ENCODE measurements around the gene PHACTR3. TPM values are rescaled to one million over a fixed set of nuclear protein-coding genes. Genes with fewer than 3 reads are reported as not detected.

PHACTR3 gene
- total RNA-seq, 1 experiment from 2014 or later: 0.06 TPM

DNA sequence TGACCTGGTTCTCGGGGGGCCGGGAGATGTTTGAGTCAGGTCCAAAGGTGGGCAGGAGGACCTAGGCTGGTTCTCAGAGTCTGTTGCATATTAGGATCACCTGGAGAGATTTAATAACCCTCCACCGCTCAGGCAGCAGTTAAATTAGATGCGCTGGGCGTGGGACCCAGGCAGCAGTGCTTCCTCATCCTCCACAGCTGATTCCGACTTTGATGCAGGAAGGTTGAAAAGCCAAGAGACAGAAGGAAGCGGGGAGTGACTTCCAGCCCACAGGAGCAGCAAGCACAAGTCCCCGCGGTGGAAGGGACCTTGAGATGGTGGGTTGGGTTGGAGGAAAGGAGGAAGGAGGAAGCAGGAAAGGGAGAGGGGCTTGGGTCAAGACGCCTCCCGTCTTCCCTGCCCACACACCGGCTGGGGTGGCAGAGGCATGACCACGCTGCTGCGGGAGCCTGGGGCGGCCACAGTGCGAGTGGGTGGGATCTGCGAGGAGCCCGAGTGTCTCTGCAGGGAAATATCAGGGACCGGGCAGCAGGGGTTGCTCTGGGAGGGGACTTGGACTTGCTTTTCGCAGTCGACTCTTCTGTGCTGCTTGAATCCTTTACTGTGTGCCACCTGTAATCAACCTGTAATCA, 146.0 kb downstream of the PHACTR3 start:
- DNase-seq (ENCODE audit: low read depth): no peak

DNA sequence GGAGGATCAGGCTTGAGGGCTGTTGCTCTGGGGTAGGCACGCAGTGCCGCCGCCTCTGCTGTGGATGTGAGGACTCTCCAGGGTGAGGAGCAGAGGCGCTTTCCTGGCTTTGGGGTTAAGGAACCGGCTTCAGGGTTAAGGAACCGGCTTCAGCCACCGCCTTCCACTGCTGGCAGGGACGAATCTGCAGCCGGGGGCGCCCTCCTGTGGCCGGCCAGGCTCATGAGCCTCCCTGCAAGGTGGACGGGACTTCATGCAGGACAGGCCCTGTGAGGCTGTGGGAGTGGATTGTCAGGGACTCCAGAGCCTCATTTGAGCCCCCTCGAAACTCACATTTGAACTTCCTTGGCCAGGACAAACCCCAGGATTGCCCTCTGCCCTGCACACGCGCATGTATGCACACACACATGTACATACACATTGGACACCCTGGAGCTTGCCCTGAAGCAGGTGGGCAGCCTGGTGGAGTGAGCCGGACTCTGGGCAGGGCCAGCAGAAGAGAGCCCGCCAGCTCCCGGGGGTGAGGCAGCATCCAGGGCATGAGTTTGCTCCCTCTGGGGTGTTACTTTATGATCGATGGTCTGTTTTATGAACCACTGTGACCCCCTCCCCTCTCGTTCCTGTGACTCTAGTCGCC, 146.9 kb downstream of the PHACTR3 start:
- peak; percentile 69 for DNase-seq (ENCODE audit: low read depth)

DNA sequence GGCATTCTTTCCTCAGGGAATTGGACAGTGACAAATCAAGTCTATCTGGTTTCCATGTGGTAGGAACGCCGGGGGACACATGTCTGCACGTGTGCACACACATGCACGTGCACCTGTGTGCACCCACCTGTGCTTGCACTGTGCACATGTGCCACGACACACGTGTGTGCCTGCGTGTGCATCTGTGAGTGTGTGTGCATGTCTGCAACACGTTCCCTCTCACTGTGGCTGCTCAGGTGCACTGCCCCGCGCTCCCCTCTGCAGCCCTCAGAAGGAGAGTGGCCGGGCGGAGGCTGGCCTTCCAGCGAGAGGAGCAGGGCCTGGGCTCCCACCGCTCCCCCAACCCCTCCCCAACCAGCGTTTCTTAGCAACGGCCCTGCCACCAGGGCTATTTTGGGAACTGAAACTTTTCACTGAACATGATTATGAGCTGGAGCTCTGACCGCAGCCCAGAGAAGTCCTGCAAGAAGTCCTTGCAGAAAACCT, 147.8 kb downstream of the PHACTR3 start:
- DNase-seq (ENCODE audit: low read depth): no peak

DNA sequence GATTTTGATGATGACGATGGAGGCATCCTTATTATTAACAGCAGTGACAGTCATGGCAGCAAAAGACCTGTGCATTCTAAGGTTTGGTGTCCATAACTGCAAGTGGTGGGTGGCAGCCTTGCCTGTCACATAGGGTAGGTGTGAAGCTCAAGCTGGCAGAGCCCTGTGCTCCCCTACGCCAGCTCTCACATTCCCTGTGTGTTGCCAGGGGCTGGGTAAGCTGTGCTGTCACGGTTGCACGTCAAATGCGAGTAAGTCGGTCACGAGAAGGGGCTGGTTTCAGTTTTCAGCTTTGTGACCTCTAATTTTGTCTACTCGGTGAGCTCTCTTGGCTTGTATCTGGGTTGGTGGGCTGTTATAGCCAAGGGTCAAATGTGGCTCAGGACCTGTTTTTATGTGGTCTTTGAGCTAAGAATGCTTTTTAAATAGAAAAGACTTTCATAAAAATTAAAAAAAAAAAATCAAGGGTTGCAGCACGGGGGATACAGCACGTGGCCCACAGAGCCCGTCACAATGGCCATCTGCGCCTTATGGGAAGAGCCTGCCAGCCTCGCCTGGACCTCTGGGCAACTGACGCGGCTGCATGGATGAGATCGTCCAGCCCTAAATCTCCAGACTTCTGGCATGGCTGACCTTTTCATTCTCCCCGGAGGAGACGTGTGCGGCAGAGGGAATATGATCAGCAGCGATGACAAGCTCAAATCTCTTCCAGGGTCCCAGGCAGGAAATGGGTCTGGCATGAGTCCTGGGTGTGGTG, 148.5 kb downstream of the PHACTR3 start:
- no peak for DNase-seq (ENCODE audit: low read depth)

DNA sequence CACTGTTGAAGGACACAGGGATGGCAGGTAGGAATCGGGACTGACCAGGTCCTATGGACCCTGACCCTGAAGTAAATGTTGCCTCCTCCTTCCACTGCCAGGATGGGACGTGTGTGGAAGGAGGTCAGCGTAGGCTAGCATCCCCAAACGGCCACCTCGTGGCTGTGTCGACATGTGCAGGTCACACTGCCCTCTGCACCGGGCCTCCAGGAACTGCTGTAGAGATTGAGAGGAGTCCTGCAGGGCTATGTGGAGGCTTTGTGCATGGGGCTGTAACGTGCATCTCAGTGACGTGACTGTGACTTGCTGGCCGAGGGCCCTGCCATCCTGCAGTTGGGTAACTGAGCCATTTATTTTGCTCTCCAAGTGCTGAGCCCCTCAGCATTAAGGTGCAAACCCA, 149.5 kb downstream of the PHACTR3 start:
- no peak for DNase-seq (ENCODE audit: low read depth)

DNA sequence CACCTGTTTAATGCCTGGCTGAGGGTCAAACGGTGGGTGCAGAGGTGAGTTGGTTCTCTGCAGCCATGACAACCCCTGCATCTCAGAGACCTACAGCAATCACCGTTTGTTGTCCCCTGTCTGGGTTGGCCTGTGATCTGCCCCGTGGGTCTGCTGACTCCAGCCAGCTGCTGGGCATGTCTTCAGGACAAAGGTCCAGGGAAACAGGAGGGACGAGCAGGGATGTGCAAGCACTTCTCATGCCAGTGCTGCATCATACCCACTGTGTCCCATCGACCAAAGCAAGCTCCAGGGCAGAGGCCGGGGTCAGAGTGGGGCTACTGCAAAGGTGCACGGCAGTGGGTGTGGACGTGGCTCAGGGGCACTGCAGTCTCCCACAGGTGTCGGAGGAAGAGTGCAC, 150.2 kb downstream of the PHACTR3 start:
- DNase-seq (ENCODE audit: low read depth): no peak

DNA sequence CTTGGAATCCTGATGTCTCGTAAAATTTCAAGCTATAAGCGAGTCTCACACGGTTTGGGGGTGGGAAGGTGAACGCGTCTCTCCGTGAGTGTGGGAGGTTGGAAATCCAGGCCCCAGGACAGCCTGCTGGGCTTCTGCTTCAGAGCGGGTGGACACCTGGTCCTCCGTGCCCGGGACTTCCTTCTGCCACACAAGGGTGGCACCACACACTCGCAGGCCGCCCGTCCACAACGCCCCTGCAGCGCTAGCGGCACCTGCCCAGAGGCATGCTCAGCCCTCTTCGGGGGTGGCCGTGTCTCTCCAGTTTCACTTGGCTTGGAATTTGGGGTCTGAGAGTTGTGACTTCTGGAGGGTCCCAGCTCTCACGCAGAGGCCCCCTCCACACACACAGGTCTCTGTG, 151.9 kb downstream of the PHACTR3 start:
- no peak for DNase-seq (ENCODE audit: low read depth)

DNA sequence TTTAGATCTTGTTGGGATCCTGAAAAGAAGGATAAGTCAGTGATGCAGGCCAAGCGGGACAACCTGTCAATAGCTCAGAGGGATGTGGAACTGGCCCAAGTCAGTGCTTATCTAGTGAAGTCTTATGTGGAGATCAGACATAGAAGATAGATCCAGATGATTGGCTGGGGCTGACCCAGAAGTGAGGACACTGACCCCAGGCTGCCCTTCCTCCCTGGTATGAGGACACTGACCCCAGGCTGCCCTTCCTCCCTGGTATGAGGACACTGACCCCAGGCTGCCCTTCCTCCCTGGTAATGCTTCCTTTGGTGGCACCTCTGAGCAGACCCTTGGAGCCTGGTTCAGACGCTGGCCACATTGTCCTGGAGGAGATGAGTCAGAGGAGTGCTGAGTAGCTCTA, 159.7 kb downstream of the PHACTR3 start:
- no peak for DNase-seq (ENCODE audit: low read depth)

DNA sequence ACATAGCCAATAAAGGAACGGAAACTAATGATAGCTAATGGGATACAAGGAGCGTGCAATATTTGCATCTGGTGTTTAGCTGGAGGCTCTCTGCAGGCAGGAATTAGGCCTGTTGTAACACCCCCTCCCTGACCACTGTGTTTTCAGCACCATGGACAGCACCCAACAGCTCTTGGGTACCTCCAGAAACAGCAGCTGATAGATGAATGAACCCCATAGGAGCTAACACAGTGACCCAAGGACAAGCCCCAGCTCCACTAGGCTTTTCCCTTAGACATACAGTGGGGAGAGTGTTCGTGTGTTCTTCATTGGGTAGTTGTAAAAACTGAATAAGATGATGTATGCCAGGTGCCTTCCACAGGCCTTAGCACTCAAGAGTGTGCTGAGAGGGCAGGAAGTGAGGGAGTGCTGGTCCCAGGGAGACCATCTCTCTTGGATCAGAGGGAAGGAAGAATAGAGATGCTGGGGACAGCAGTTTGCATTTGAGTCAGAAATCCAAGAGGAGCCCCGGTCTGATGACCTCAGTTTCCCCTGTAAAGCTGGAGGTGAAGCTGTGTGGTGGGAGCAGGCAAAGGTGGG, 161.3 kb downstream of the PHACTR3 start:
- DNase-seq (ENCODE audit: low read depth): no peak

DNA sequence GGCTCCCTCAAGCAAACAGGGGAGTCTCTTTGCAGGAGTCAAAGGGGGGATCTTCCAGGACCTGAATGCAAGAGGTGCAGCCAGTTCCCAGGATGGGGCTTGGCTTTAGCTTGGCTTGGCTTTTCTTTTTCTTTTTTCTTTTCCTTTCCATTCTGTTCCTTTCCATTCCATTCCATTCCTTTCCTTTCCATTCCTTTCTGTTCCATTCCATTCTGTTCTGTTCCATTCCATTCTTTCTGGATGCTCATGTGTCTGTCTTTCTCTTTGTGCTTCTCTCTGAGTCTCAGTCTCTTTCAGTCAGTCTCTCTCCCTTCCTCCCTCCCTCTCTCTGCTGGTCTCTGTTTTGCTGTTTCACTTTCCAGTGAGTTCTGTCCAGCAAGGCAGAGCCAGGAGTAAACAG, 163.3 kb downstream of the PHACTR3 start:
- no peak for DNase-seq (ENCODE audit: low read depth)

DNA sequence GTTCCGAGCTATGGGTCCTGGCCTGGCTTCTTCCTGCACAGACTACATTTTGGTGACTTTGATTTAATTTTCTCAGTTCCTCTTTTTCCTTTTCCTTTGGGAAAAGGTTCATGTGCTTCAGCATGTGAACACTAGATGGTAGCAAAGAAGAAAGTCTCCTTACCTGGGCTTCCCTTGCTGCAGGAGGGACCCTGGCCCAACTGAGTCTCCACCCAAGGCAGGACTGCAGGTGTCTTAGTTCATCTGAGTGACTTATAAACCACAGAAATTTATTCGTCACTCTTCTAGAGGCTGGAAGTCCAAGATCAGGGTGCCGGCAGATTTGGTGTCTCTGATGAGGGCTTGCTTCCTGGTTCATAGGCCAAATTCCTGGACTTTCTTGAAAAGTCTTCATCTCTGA, 165.9 kb downstream of the PHACTR3 start:
- DNase-seq (ENCODE audit: low read depth): no peak

DNA sequence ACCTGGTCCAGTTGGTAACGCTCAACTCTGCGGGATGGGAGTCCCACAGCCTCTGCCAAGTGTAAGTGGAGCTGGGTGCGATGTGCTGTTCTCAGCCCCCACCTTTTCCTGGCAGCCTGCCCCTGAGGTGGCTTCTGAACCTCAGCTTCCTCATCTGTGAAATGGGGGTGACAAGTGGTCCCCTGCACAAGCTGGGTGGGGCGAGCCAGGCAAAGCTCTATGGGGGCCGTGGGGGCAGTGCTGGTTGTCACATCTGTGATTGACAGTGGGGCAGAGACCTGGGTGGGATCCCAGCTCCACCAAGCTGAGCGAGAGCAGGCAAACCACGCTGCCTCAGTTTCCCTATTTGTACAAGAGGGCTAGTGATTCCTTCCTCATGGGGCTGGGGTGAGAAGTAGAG, 166.5 kb downstream of the PHACTR3 start:
- no peak for DNase-seq (ENCODE audit: low read depth)

DNA sequence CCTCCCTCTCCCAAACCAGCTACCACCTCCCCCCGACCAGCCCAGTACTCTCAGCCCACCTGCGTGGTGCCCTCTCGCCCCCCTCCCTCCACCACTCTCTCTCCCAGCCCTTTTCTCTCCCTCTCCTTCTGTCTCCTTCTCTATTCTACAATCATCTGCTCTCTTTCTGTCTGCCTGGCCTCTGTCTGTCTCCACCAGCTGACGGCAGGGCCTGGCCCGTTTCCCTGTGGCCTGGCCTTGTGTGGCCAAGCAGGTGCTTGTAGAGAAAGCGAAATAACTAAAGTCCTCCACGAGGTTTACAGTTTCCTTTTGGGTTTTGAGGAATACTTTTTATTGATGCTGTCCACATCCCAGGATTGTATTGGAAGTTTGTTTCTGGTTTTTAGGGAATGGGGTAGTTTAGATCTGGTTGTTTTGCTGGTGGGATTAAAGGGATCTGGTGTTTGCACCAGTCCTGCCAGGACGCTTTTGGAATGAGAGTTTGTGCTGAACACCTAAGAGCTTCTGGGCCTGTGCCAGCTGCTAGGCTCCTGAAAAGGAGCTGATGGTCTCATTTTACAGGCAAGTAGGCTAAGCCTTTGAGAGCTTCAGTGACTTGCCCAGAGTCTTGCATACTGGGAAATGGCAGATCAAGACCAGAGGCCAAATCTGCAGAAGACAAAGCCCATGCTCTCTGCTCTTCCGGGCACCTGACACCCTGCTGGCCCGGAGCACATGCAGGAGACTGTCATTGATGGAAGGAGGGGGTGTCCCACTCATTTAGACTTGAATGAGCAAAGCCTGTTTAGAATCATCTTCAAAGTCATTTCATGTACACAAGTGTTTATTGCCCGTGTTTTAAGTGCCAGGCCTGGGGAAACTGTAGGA, 167.4 kb downstream of the PHACTR3 start:
- no peak for DNase-seq (ENCODE audit: low read depth)

DNA sequence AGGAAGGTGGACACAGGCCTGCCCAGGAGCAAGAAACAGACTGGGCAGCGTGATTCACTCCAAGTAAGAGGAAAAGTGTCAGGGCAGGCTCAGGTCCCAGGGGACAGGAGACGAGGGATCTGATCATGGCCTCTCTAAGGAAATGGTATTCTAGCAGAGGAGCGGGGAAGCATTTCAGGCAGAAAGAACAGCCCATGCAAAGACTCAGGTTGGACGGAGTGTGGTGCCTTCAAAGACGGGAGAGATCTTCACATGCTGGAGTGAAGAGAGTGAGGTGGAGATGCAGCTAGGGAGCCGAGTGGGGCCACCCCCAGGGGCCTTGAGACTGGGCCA, 168.0 kb downstream of the PHACTR3 start:
- no peak for DNase-seq (ENCODE audit: low read depth)

DNA sequence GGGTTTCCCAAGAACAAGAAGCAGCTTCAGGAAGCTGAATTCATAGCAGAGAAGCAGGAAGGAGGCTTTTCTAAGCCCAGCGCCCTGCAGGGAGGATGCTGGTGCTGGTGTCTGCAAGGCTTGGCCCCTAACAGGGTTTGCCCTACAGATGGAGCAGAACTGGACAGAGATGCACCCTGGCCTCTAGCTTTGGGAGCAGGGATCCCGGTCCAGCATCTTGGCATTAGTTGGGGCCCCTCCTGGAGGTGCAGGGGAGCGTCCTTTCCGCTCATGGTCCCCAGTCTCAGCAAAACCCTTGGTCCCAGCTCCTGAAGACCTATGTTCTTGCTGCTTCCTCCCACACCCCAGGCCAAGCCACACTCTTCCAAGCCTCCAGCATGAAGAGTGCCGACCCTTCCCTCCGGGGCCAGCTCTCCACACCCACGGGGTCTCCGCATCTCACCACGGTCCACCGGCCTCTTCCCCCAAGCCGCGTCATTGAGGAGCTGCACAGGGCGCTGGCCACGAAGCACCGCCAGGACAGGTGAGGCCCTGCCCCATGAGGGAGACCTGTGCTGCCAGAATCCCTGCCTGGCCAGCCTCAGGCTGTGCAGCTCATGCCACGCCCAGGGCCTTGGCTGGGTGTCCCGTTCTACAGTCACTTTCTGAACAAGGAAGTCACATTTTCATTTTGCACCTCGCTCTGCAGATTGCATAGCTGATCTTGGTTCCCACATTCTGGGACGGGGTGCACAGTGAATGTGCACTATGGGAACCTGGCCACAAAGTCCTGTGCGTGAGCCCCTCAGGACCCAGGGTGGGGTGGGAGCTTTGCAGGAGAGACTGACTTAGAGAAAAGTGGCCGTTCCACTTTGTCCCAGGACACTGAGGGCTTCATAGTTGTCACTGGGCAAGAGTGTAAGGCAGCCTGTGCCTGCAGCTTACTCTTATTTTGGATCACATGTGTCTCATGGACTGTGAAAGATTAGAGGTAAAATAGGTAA, 168.9 kb downstream of the PHACTR3 start:
- DNase-seq (ENCODE audit: low read depth): no peak

DNA sequence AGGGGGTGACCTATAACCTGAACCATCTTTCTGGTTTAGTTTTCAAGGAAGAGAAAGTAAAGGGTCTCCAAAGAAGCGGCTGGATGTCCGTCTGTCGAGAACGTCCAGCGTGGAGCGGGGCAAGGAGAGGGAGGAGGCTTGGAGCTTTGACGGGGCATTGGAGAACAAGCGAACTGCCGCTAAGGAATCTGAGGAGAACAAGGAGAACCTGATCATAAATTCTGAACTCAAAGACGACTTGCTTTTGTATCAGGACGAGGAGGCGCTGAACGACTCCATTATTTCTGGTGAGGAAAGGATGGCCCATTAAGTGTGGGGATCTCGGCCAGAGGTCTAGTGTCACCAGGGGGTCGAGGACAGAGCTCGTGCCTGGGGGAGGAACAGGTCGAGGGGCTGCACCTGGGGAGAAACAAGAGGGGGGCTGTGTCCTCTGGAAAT, 169.9 kb downstream of the PHACTR3 start:
- DNase-seq (ENCODE audit: low read depth): no peak

DNA sequence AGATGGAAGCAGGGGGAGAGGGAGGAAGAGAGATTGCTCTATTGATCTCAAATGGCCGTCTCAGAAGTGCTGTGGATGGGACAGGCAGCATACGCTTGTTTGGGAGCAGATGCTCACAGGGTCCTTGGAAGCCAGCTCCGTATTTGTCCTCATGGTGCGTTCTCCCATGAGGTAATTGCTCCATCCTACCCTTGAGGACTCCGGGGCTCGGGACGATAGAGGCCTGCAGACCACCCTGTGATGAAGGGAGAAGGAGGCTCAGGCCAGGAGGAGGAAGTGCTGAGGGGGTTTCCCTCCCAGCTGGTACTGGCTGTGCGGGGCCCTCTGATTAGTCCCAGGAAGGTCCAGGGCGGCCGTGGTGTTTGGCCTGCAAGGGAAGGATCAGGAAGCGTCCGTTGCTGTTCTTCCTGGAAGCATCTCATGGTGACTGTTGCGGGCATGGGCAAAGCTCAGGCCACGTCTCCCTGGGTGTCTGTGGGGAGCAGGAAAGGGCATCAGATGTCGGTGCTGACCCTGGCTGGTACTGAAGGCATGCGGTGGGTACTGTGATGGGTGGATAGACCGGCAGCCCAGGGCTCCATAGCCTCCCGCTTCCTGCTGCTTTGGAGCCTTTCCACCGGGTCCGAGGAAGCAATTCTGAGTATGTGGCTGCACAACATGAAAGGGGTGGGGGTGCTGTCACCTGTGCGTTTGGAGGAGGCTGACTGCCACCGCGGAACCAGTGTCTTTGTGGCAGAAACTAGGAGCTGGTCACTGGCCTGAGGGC, 170.8 kb downstream of the PHACTR3 start:
- DNase-seq (ENCODE audit: low read depth): no peak

DNA sequence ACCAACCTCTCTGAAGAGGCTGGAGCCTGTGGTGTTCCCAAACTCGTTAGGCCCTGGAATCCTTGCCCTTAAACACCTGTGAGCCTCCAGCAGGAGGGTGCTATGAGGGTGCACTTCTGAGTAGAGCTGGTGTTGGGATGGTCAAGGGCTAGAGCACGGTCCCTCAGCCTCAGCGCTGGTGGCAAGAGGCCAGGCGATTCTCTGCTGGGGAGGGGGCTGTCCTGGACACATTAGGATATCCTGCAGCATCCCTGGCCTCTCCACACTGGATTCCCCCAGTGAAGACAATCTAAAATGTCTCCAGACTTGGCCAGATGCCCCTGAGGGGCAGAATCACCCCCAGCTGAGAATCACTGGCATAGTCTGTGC, 171.3 kb downstream of the PHACTR3 start:
- DNase-seq (ENCODE audit: low read depth): no peak

DNA sequence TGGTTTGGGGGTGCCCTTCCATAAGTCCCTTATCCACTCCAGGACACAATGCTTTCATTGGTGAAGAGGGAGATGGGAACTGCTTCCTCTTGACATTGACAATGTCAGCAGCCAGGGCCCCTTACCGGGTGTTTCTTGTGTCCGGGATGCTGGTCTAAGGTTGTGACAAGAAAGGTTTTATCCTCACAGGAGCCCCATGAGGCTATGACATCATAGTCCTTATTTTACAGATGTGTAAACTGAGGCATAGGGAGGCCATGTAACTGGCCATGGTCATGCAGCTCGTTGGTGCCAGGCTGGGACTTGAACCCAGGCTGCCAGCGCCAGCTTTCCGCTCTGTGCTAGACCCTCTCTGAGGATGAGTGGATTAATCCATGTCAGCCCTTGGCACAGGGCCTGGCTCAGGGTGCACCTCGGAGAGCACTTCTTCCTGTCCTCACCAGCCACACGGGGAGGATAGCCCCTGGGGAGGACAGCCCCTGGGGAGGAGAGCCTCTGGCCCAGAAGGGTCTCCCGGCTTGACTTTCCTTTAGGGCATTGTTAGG, 171.8 kb downstream of the PHACTR3 start:
- no peak for DNase-seq (ENCODE audit: low read depth)

Measured in Daoy (cell line).